Effector memory CD8-positive, alpha-beta T cell (primary cell): ENCODE data around the gene PDE9A.

Experiments used
- ATAC-seq: fragments of 150-1000 bp; cut with Tn5 transposase; replicated peaks from 2 replicates; pipeline ENCODE4 v1.10.0; 2021; ENCODE audit warnings: mild to moderate bottlenecking, moderate library complexity
- DNase-seq, 3 experiments: peaks; one replicate each; pipeline ENCODE4 v3.0.0; 2021
- H3K27ac Mint-ChIP-seq, 2 donors: one replicate each; pipeline ENCODE4 v1.8.0; 2022; ENCODE audit warnings: mild to moderate bottlenecking in 2 of 2, mixed read lengths in 2 of 2, moderate library complexity in 2 of 2
- H3K27me3 Mint-ChIP-seq, 2 donors: one replicate each; pipeline ENCODE4 v1.8.0; 2022; ENCODE audit warnings: mixed read lengths in 2 of 2
- H3K36me3 Mint-ChIP-seq: one replicate; pipeline ENCODE4 v1.8.0; 2022; ENCODE audit warnings: mild to moderate bottlenecking, moderate library complexity, mixed read lengths; ENCODE audit not compliant: insufficient read depth
- H3K4me1 Mint-ChIP-seq, 2 donors: one replicate each; pipeline ENCODE4 v1.8.0; 2022; ENCODE audit warnings: low read depth in 2 of 2, mixed read lengths in 2 of 2
- H3K4me3 Mint-ChIP-seq, 2 donors: one replicate each; pipeline ENCODE4 v1.8.0; 2022; ENCODE audit warnings: mild to moderate bottlenecking in 2 of 2, mixed read lengths in 2 of 2, moderate library complexity in 2 of 2
- H3K9me3 Mint-ChIP-seq, 2 donors: one replicate each; pipeline ENCODE4 v1.8.0; 2022; ENCODE audit warnings: mixed read lengths in 2 of 2

Gene PDE9A

GRCh38 chr21:42751866-42752265 is 98.4 kb downstream of the PDE9A start:
- Mint-ChIP-seq H3K36me3 (no peaks in the 10 kb centered on the region), H3K4me1 (peaks cover 6 to 8% of the 10 kb centered on the region in 2 donors), H3K27ac (no peak overlapping the region), H3K9me3 (no peaks in the 10 kb centered on the region), H3K4me3 (no peak overlapping the region), H3K27me3 (peaks cover 4 to 8% of the 10 kb centered on the region in 2 donors)
- no peak for ATAC-seq
- no peak for DNase-seq

GRCh38 chr21:42753804-42754203 is 100.4 kb downstream of the PDE9A start:
- no peak for ATAC-seq
- H3K9me3 Mint-ChIP-seq = no peaks in the 10 kb centered on the region
- H3K4me3 Mint-ChIP-seq = no peak overlapping the region
- H3K4me1 Mint-ChIP-seq = no peaks in the 10 kb centered on the region
- peaks cover 4 to 10% of the 10 kb centered on the region in 2 donors for H3K27me3 Mint-ChIP-seq
- no peak overlapping the region for H3K27ac Mint-ChIP-seq
- no peak for DNase-seq
- no peaks in the 10 kb centered on the region for H3K36me3 Mint-ChIP-seq

GRCh38 chr21:42754270-42754933 is 101.0 kb downstream of the PDE9A start:
- ATAC-seq (no peak), DNase-seq (no peak)
- no peaks in the 10 kb centered on the region for H3K36me3 Mint-ChIP-seq
- no peaks in the 10 kb centered on the region for H3K9me3 Mint-ChIP-seq
- peaks cover 4 to 16% of the 10 kb centered on the region in 2 donors for H3K27me3 Mint-ChIP-seq
- H3K4me1 Mint-ChIP-seq = no peaks in the 10 kb centered on the region
- no peak overlapping the region for H3K27ac Mint-ChIP-seq
- no peak overlapping the region for H3K4me3 Mint-ChIP-seq

GRCh38 chr21:42755031-42755665 is 101.7 kb downstream of the PDE9A start:
- H3K4me3 Mint-ChIP-seq = no peak overlapping the region
- ATAC-seq = no peak
- no peaks in the 10 kb centered on the region for H3K9me3 Mint-ChIP-seq
- H3K4me1 Mint-ChIP-seq = no peaks in the 10 kb centered on the region
- DNase-seq = no peak
- H3K27ac Mint-ChIP-seq = no peak overlapping the region
- peaks cover 4 to 23% of the 10 kb centered on the region in 2 donors for H3K27me3 Mint-ChIP-seq
- no peaks in the 10 kb centered on the region for H3K36me3 Mint-ChIP-seq

- ATAC-seq (no peak), DNase-seq (no peak)
- Mint-ChIP-seq H3K4me3 (no peak overlapping the region), H3K36me3 (no peaks in the 10 kb centered on the region), H3K4me1 (no peaks in the 10 kb centered on the region), H3K27me3 (peaks cover 4 to 23% of the 10 kb centered on the region in 2 donors), H3K9me3 (no peaks in the 10 kb centered on the region), H3K27ac (no peak overlapping the region)
Observed at GRCh38 chr21:42755766-42756579, 102.6 kb downstream of the PDE9A start.

- Mint-ChIP-seq H3K27ac (no peak overlapping the region), H3K36me3 (no peaks in the 10 kb centered on the region), H3K27me3 (peaks cover 4 to 26% of the 10 kb centered on the region in 2 donors), H3K4me1 (no peaks in the 10 kb centered on the region), H3K9me3 (no peaks in the 10 kb centered on the region), H3K4me3 (no peak overlapping the region)
- no peak for ATAC-seq
- no peak for DNase-seq
Observed at GRCh38 chr21:42756580-42757250, 103.3 kb downstream of the PDE9A start.

GRCh38 chr21:42757422-42757821 is 104.0 kb downstream of the PDE9A start:
- Mint-ChIP-seq H3K9me3 (no peaks in the 10 kb centered on the region), H3K36me3 (no peaks in the 10 kb centered on the region), H3K4me3 (no peak overlapping the region), H3K4me1 (no peaks in the 10 kb centered on the region), H3K27me3 (peaks cover 4 to 33% of the 10 kb centered on the region in 2 donors), H3K27ac (no peak overlapping the region)
- DNase-seq (no peak), ATAC-seq (no peak)

GRCh38 chr21:42757826-42758655 is 104.6 kb downstream of the PDE9A start:
- DNase-seq = no peak
- H3K27me3 Mint-ChIP-seq = peaks cover 0 to 34% of the 10 kb centered on the region in 2 donors
- no peak overlapping the region for H3K27ac Mint-ChIP-seq
- H3K9me3 Mint-ChIP-seq = no peaks in the 10 kb centered on the region
- H3K4me1 Mint-ChIP-seq = no peaks in the 10 kb centered on the region
- no peak overlapping the region for H3K4me3 Mint-ChIP-seq
- H3K36me3 Mint-ChIP-seq = no peaks in the 10 kb centered on the region
- no peak for ATAC-seq

- Mint-ChIP-seq H3K9me3 (no peaks in the 10 kb centered on the region), H3K27me3 (peaks cover 0 to 34% of the 10 kb centered on the region in 2 donors), H3K4me3 (no peak overlapping the region), H3K27ac (no peak overlapping the region), H3K4me1 (no peaks in the 10 kb centered on the region), H3K36me3 (no peaks in the 10 kb centered on the region)
- no peak for ATAC-seq
- DNase-seq = no peak
Observed at GRCh38 chr21:42758721-42759593, 105.5 kb downstream of the PDE9A start.

- Mint-ChIP-seq H3K27ac (no peak overlapping the region), H3K4me1 (no peaks in the 10 kb centered on the region), H3K27me3 (peaks cover 0 to 34% of the 10 kb centered on the region in 2 donors), H3K9me3 (no peaks in the 10 kb centered on the region), H3K36me3 (no peaks in the 10 kb centered on the region), H3K4me3 (no peak overlapping the region)
- ATAC-seq = no peak
- no peak for DNase-seq
Observed at GRCh38 chr21:42759594-42759927, 106.1 kb downstream of the PDE9A start.

- ATAC-seq (no peak), DNase-seq (no peak)
- H3K9me3 Mint-ChIP-seq = no peaks in the 10 kb centered on the region
- H3K4me3 Mint-ChIP-seq = no peak overlapping the region
- H3K4me1 Mint-ChIP-seq = no peaks in the 10 kb centered on the region
- no peaks in the 10 kb centered on the region for H3K36me3 Mint-ChIP-seq
- H3K27me3 Mint-ChIP-seq = peaks cover 0 to 42% of the 10 kb centered on the region in 2 donors
- no peak overlapping the region for H3K27ac Mint-ChIP-seq
Observed at GRCh38 chr21:42760361-42760950, 107.0 kb downstream of the PDE9A start.
